ENCODE results near the gene STC2.

The STC2 gene

DNA sequence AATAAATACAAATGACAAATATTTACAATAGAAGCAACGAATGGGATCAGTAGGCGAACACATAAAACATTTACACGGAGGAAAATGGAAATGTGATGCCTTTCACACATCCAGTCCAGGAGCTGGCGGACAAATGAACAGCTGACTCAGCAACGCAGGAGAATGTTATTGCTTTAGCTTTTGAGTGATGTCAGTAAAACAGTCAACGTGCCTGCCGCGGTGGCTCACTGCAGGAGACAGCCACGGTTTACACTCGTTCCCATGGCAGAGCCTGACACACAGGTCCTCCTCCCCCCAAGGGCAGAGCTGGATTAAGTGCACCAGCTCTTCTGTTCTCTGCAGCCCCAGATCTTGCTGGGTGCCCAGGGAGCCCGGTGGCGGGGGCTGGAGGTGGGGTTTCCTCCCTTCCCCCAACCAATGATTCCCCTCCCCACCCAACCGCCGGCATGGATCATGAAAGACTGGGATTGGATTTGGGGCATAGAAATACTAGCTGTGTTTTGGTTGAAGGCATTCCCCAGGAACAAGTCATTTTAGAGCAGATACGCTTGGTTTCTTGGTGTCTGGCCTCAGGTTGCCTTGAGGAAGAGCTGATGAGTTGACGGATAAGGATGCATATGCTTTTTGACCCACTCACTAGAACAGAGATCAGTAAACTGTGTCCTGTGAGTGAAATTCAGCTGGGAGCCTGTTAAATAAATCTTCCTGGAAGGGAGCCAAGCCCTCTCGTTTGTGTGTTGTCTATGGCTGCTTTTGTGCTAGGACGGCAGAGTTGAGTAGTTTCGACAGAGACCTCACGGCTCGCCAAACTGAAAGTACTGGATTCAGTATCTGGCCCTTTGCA is 12.5 kb downstream of the STC2 start:
- H3K4me3 ChIP-seq (IDR thresholded peaks at IDR 0.05; ENCODE audit: insufficient read depth, low read depth, low read length) = no peak overlapping the region
- TF ChIP-seq, protein P1, sequence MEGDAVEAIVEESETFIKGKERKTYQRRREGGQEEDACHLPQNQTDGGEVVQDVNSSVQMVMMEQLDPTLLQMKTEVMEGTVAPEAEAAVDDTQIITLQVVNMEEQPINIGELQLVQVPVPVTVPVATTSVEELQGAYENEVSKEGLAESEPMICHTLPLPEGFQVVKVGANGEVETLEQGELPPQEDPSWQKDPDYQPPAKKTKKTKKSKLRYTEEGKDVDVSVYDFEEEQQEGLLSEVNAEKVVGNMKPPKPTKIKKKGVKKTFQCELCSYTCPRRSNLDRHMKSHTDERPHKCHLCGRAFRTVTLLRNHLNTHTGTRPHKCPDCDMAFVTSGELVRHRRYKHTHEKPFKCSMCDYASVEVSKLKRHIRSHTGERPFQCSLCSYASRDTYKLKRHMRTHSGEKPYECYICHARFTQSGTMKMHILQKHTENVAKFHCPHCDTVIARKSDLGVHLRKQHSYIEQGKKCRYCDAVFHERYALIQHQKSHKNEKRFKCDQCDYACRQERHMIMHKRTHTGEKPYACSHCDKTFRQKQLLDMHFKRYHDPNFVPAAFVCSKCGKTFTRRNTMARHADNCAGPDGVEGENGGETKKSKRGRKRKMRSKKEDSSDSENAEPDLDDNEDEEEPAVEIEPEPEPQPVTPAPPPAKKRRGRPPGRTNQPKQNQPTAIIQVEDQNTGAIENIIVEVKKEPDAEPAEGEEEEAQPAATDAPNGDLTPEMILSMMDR (conservative IDR thresholded peaks at IDR 0.05; ENCODE audit: low read depth, low read length) = no peak
- H2AFZ ChIP-seq (ENCODE audit: low read depth) = no peak overlapping the region
- no peaks in the 10 kb centered on the region for H4K20me1 ChIP-seq (ENCODE audit: insufficient read depth)
- H3K27me3 ChIP-seq (ENCODE audit: insufficient read depth, low read depth) = no peaks in the 10 kb centered on the region
- no peak overlapping the region; the same call in 1 of the 2 replicates for H3K4me2 ChIP-seq
- no peaks in the 10 kb centered on the region for H3K79me2 ChIP-seq (ENCODE audit: insufficient read depth, low read depth)
- no peak overlapping the region for H3K27ac ChIP-seq
- no peak overlapping the region for H3K9ac ChIP-seq
- H3K36me3 ChIP-seq (ENCODE audit: insufficient read depth) = no peaks in the 10 kb centered on the region
- H3K4me1 ChIP-seq (ENCODE audit: low read depth, poor library complexity, severe bottlenecking) = no peaks in the 10 kb centered on the region

DNA sequence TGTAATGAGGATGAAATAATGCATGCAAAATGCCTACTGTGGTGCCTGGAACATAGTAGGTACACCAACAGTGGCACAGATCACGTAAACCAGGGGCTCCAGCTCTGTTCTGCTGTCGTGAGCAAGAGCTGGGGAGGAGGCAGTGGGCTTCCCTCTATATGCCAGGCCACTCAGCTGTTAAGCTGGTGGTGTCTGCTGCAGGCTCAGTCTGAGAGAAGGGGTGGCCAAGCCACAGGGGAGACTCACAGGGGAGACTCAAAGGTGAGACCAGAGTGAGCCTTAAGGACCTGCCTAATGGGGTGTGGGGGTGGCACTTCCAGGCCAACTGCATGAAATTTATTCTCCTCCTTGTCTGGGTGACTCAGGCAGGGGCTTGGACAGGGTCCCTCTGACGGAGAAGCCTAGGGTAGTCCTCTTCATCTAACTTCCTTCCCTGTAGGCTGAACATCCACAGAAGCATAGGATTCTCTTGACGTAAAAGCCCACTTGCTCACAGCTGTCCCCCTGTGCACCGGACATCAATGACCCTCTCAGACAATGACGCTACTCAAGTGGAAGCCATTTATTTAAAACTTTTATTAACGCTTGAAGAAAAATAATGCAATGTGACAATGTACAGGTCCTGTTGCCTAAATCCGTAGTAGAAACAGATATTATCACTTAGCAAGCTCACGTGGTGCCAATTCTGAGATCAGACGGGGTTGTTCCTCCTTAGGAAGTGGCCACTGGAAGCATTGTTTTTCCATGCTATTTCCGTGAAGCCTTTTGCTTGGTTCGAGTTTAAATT is 13.9 kb downstream of the STC2 start:
- no peaks in the 10 kb centered on the region for H3K79me2 ChIP-seq (ENCODE audit: insufficient read depth, low read depth)
- H3K36me3 ChIP-seq (ENCODE audit: insufficient read depth) = no peaks in the 10 kb centered on the region
- no peak overlapping the region for H3K4me2 ChIP-seq
- H3K4me3 ChIP-seq (IDR thresholded peaks at IDR 0.05; ENCODE audit: insufficient read depth, low read depth, low read length) = no peak overlapping the region
- H2AFZ ChIP-seq (ENCODE audit: low read depth) = no peak overlapping the region
- TF ChIP-seq, protein P1 (conservative IDR thresholded peaks at IDR 0.05; ENCODE audit: low read depth, low read length) = no peak
- H3K9ac ChIP-seq = no peak overlapping the region
- H3K27me3 ChIP-seq (ENCODE audit: insufficient read depth, low read depth) = no peaks in the 10 kb centered on the region
- H3K27ac ChIP-seq = no peak overlapping the region
- no peaks in the 10 kb centered on the region for H4K20me1 ChIP-seq (ENCODE audit: insufficient read depth)
- H3K4me1 ChIP-seq (ENCODE audit: low read depth, poor library complexity, severe bottlenecking) = no peaks in the 10 kb centered on the region

DNA sequence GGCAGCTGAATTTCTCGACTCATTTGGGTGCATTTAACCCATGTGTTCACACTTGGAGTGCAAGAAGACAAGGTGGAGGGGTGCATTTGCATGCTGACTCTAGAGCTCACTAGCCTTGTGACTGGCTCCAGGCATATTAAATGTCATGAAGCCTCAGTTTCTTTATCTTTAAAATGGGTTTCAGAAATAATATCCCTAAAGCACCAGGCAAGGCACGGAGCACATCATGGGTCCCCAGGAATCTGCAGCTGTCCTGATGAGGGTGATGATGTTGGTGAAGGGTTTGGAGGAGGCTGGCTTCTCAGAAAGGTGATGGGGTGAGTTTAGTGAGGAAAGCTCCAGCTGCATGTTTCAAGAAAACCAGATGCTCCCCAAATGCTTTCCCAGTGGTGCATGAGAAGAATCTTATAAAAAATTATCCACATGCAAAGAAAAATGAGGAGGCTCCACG is 14.8 kb downstream of the STC2 start:
- H3K4me2 ChIP-seq = no peak overlapping the region
- TF ChIP-seq, protein P1 (conservative IDR thresholded peaks at IDR 0.05; ENCODE audit: low read depth, low read length) = no peak
- no peaks in the 10 kb centered on the region for H4K20me1 ChIP-seq (ENCODE audit: insufficient read depth)
- H3K36me3 ChIP-seq (ENCODE audit: insufficient read depth) = no peaks in the 10 kb centered on the region
- H3K27me3 ChIP-seq (ENCODE audit: insufficient read depth, low read depth) = no peaks in the 10 kb centered on the region
- no peak overlapping the region for H2AFZ ChIP-seq (ENCODE audit: low read depth)
- no peak overlapping the region for H3K27ac ChIP-seq
- H3K9ac ChIP-seq = no peak overlapping the region
- no peaks in the 10 kb centered on the region for H3K4me1 ChIP-seq (ENCODE audit: low read depth, poor library complexity, severe bottlenecking)
- no peaks in the 10 kb centered on the region for H3K79me2 ChIP-seq (ENCODE audit: insufficient read depth, low read depth)
- H3K4me3 ChIP-seq (IDR thresholded peaks at IDR 0.05; ENCODE audit: insufficient read depth, low read depth, low read length) = no peak overlapping the region

DNA sequence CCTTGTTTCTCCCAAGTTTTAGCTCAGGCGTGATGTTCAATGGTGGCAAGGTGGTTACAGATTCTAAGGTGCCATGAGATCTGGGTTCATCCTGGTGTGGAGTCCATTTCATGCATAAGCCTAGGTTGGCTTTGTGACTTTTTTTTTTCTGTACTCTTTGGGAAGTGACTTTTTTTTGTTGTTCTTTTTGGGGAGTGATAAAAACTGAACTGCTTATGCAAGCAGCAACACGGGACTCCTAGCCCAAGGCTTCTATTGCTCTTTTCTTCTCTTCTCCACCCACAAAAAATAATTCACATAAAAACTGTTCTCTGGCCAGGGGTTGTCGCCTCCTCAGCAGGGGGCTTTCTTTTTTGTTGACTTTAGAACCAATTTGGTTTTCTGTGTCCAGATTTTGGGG is 15.4 kb downstream of the STC2 start:
- Histone ChIP-seq H3K27ac (no peak overlapping the region), H3K27me3 (ENCODE audit: insufficient read depth, low read depth) (no peaks in the 10 kb centered on the region)

More for the DNA sequence above, 15.4 kb downstream of the STC2 start:
- Histone ChIP-seq H3K4me1 (ENCODE audit: low read depth, poor library complexity, severe bottlenecking) (no peaks in the 10 kb centered on the region), H3K9ac (no peak overlapping the region), H3K36me3 (ENCODE audit: insufficient read depth) (no peaks in the 10 kb centered on the region), H3K79me2 (ENCODE audit: insufficient read depth, low read depth) (no peaks in the 10 kb centered on the region), H3K4me3 (IDR thresholded peaks at IDR 0.05; ENCODE audit: insufficient read depth, low read depth, low read length) (no peak overlapping the region), H3K4me2 (no peak overlapping the region), H4K20me1 (ENCODE audit: insufficient read depth) (no peaks in the 10 kb centered on the region), H2AFZ (ENCODE audit: low read depth) (no peak overlapping the region)
- TF ChIP-seq, protein P1 (conservative IDR thresholded peaks at IDR 0.05; ENCODE audit: low read depth, low read length) = no peak

Measured in KMS-11 (cell line).